NK-92 (cell line): Measurements from ENCODE around the gene RACK1.
"Not testable (repeated sequence)": the region's sequence is repeated elsewhere in the genome, so short reads cannot be mapped to it uniquely, and the experiment has no call there.

Experiments
- DNase-seq: peaks from one replicate; lab custom pipeline; 2025; ENCODE audit not compliant: unreplicated experiment; lab: John Stamatoyannopoulos, UW

Gene RACK1

DNA sequence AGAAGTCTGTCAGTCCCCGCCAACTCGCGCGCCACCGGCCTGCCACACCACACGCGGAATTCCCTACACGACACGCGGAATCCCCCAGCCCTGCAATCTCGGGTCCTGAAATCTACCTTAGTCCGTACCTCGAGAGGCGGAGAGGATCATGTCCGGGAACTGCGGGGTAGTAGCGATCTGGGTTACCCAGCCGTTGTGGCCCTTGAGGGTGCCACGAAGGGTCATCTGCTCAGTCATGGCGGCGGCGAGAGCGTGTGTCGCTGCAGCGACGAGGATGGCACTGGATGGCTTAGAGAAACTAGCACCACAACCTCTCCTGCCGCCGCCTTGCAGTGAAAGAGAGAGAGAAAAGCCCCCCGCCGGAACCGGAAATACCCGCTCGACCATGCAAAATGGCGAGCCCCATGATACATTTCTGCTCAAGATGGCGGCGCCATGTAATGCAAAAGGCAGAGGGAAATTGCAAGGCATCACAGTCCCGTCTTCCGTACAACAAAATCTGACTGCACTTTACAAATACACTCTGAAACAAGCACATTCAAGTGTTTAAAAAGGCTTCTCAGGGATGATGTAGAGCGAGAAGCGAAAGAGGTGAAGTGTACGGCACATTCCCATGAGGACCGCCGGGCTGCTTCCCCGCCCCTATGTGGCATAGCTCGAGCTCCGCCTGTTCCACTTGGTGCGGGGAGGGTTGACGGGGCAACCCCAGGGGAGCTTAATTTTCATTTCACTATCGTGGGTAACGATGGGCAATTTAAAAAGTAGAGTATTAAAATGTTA is at the start of gene RACK1:
TSS of gene RACK1 (minus strand) at position 343 of the 780 bp plus-strand sequence. CDS start at position 237, 106 bp downstream.
- DNase-seq, result no peak

DNA sequence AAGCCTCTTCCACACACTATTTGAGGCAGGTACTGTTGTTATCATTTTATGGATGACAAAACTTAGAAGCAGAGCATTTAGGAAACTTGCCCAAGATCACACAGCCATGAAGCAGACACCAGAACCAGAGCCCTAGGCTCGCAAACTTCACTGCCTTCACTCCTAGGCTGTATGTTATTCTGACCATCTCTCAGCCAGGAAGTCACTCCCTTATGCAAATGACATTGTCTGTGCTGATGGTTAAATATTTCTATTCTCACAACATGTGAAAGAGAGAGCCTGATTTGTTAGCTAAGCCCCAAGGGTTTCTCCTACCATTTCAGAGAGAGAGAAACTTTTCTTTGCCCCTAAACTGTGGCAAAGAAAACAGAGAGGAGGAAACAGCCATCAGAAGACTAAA is 43.6 kb upstream of the RACK1 start:
- DNase-seq, result not testable (repeated sequence)

DNA sequence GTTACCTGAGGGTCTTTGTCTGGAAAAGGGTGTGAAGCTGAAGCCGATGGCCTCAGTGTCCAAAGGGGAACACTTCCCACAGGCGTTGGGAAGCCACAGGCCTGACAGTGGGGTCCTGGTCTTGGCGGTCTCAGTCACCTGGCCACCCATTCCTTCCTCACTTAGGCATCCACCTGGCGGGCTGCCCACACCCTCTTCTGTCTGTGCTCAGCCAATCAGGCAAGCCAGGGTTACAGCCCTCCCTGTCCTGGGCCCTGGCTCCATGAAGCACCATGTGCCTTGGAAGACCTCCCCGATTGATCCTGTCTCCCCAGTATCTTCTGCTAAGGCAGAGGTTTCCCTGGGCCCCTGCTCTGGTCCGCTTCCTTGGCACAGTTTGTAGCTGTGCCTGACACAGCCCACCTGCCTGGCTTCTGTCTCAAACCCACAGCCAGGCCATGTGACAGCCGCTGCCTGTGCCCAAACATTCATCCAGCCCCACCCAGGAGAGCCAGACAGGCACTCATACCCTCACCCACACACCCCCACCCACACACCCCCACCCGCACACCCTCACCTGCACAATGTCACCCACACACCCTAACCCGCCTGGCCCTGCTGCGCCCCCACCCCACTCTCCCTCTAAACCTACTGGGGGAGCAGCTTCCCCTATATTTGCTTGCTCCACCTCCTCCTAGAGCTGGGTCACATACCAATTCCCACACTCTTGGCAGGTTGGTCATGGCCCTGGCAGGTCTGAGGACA is 42.4 kb upstream of the RACK1 start:
- DNase-seq, result not testable (repeated sequence)

DNA sequence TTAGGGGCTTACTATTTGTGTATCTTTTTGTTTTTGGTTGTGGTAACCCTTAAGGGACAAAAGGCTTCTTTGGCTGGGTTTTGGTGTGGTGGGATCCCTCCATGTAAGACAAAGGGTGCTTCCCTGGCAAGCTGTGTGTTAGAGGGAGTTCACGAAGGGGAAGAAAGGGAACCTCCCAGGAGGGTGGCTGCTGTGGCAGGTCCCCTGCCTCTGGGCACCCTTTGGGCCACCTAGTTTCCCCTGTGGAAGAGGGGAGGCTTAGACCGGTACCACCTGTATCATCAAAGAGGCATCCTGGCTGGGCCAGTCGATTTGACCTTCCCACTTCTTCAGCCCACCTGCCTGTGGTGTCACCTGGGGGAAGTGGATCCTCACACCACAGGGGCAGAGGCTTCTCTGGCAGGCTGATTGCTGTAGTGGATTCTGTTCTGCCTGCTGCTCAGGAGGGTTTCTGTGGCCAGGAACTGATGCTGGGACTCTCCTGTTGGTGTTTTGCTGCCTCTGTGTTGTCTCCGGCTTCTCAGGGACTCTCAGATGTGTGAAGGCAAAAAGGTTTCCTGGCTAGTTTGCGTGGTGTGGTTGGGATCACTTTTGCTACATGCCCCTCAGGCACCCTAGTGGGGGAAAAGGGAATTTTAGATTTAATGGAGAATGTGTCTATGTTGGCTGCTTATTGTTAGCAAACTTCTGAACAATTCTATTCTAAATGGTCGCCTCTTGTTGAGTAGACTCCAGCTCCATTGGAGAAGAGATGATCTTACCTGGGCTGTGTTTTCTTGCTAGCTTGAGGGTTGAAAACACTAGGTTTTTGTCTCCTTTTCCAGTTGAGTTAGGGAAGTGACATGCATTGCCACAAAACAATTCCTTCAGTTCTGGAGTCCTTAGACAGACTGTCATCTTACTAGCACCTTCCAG is 40.4 kb upstream of the RACK1 start:
- DNase-seq, result not testable (repeated sequence)

DNA sequence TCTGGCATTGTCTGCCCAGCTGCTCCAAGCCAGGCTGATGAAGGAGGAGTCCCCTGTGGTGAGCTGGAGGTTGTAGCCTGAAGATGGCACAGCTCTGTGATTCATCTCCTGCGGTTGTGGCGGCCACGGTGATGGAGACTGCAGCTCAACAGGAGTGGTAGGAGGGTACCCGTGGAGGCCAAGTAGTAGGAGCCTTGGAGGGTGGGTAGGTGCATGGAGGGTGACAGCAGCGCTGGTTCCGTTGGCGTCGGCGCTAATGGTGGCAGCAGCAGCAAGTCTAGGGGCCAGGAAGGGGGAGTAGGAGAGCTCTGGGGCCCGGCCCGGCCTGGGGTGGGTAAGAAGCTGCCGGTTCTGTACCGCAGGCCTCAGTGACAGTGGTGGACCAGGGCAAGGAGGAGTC is 39.6 kb upstream of the RACK1 start:
- DNase-seq, result no peak

DNA sequence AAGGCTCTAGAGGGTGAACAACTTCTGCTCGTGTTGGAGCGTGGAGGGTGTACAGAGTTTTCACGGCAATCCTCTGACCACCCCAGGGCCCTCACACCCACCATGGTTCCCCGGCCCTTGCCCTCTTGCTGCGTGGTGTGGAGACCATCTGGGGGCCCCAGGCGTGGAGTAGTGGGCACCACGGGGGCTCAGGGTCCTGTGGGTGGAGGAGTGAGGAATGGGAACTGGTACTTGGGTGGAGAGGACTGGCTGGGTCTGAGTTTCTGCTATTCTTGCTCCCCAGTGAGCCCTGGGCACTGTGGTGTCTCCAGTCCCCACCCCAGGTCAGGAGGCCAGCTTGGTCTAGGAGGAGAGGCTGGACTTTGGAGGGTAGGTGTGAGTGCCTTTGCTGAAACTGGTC is 39.2 kb upstream of the RACK1 start:
- no peak for DNase-seq

DNA sequence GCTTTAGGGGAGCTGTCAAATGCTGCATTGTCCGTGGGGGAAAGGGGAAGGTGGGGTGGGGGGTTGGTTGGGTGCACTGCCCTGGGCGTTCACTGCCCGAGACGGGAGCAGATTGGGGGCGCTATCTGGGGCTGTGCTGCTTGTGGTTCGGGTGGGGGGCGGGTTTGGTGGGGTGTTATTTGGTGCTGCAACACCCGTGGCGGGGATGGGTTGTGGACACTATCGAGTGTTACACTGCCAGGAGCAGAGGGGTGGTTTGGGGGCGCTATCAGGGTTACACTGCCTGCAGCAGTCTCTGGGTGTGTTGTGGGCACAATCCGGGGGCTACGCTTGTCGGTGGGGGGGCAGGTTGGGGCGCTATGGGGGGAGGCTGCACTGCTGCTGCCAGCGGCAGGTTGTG is 38.7 kb upstream of the RACK1 start:
- DNase-seq, result not testable (repeated sequence)

DNA sequence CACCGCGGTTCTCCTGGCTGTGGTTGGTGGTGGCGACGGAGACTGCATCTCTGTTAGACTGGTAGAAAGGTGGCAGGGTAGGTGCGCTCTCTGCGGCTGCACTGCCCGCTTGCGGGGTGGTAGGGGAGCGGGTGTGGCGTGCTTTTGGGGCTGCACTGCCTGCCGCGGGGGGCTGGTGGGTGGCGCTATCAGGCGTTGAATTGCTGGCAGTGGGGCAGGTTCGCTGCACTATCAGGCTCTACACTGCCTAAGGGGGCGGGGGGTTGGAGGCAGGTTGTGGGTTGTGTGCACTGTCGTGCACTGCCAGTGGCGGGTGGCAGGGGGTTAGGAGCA is 38.2 kb upstream of the RACK1 start:
- DNase-seq, result no peak

DNA sequence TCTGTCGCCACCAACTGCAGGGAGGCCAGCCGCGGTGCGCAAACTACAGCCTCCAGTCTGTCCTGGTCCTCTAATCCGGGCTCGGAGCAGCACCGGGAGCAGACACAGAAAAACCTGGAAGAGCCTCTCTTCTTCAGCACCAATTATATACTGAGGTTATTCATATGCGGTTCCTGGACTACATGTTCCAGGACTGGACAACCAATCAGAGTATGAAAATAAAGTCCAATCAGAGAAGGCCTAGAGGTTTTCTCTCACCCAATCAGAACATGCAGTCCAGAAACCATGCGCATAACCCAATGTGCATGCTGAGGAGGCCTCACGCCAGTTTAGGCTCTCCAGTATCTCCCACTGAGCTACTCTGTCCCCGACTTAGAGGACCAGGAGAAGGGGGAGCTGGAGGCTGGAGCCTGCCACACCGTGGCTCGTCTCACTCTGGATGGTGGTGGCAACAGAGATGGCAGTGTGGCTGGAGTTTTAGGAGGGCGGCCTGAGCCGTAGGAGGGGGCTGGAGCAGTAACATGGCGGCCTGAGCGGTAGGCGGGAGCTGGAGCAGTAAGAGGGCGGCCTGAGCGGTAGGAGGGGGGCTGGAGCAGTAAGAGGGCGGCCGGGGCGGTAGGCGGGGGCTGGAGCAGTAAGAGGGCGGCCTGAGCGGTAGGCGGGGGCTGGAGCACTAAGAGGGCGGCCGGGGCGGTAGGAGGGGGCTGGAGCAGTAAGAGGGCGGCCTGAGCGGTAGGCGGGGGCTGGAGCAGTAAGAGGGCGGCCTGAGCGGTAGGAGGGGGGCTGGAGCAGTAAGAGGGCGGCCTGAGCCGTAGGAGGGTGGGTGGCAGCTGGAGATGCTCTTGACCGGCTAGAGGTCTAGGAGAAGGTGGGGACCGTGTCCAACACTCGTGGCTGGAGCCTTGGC is 37.6 kb upstream of the RACK1 start:
- DNase-seq, result no peak

DNA sequence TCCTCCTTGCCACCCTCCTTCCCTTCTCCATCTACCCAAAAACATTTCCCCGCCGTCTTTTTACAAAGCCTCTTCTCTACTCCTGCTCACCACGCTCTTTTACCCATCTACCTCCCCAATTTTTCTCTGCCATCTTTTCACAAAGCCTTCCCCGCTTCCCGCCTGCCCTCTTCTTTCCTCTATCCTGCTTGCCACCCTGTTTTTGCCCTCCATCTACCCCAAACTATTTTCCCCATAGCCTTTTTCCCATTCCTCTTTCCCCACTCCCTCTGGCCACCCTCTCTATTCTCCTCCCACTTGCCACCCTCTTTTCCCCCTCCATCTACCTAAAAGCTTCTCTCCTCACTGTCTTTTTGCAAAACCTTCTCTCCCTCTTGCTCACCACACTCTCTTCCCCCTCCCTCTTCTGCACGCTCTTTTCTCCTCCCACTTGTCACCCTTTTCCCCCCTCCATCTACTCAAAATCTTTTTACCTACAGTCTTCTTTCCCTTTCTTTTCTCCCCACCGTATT is 36.6 kb upstream of the RACK1 start:
- no peak for DNase-seq

DNA sequence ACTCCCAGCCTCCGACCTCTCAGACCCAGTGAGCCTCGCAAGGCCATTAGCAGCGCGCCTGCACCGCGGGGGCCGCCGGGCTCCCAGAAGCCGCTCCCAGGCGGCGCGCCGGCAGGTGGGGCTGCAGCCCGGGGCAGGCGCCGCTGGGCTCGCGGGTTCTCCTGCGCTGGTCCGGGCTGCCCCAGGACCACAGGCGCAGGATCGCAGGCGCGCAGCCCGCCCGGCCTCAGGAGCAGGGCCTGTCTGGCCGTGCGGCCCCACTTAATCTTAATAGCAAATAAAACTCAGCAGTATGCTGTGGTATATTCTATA is 29.7 kb upstream of the RACK1 start:
- DNase-seq, result not testable (repeated sequence)

DNA sequence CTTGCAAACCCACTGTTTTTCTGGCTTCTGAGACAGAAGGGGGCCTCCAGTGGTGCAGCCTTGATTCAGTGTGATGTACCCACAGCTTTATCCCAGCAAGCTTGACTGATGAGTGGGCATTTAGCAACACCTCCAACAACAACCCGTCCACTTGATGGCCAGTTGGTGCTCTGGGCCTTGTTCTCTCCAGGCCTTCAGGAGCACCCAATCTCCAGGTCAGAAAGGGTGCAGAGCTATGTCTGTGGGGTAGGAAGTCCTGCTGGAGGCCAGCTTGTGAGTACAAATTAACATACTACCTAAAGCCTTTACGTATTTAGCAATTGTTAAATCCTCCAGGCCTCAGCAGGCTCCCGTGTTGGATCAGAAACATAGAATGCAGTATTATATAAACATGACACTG is 27.4 kb upstream of the RACK1 start:
- DNase-seq, result no peak

DNA sequence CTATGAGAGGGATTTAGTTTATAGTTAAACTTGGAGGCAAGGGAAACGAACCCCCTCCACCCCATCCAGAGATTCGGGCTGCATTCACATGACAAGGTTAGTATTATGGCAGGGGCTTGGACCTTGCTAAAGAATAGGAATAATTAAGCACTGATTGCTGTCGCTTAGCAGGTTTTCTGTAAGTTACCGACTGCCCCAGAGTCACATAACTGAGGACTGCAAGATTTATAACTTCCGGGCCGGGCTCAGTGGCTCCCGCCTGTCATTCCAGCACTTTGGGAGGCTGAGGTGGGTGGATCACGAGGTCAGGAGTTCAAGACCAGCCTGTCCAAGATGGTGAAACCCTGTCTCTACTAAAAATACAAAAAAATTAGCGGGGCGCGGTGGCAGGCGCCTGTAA is 24.2 kb upstream of the RACK1 start:
- not testable (repeated sequence) for DNase-seq

DNA sequence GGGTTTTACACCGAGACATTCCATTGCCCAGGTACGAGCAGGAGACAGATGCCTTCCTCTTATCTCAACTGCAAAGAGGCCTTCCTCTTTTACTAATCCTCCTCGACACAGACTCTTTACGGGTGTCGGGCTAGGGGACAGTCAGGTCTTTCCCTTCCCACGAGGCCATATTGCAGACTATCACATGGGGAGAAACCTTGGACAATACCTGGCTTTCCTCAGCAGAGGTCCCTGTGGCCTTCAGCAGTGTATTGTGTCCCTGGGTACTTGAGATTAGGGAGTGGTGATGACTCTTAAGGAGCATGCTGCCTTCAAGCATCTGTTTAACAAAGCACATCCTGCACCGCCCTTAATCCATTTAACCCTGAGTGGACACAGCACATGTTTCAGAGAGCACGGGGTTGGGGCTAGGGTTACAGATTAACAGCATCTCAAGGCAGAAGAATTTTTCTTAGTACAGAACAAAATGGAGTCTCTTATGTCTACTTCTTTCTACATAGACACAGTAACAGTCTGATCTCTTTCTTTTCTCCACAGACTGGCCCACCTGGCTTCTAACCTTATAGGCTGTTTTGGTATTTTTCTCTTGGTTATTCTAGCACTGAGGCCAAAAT is 23.7 kb upstream of the RACK1 start:
- DNase-seq, result not testable (repeated sequence)

DNA sequence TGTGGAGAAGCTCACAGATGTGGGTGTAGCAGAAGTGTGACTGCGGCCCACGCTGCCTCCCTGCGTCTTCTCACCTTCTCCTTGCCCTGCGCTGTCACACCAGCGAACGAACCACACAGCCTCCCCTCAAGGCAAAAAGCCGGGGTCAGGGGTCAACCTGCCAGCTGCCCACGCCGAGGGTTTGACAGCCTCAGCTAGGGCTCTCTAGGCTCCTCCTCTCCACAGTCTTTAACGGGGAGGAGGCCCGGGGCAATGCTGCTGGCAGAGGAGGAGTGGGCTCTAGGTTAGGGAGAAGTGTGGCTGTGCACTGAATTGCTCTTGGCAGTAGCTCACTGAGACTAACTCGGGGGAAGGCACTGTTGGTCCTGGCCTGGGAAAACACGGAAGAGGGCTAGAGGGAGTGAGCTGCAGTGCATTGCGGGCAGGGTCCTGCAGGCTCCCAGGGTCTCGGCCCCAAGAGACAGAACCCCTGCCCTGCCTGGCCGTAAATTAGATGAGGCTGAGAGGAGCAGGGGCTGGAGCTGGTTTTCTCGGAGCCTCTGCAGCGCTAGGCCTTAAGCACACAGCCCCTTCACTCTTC is 21.5 kb upstream of the RACK1 start:
- no peak for DNase-seq

DNA sequence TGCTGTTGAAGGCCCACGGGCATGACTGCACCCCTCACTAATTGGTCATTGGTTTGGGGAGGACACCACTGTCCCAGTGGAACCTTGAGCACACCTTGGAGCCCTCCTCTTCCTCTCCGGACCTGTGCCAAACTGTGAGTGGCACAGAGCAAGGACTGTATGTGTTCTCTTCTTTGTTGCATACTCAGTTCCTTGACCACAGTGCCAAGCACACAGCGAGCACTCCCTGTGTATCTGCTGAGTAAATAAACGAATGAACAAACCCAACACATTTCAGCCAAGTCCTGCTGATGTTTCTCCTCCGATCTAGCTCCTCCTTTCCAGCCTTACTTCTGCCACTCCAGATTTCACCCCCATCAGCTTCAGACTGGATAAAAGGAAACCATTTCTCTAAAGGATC is 19.9 kb upstream of the RACK1 start:
- no peak for DNase-seq

DNA sequence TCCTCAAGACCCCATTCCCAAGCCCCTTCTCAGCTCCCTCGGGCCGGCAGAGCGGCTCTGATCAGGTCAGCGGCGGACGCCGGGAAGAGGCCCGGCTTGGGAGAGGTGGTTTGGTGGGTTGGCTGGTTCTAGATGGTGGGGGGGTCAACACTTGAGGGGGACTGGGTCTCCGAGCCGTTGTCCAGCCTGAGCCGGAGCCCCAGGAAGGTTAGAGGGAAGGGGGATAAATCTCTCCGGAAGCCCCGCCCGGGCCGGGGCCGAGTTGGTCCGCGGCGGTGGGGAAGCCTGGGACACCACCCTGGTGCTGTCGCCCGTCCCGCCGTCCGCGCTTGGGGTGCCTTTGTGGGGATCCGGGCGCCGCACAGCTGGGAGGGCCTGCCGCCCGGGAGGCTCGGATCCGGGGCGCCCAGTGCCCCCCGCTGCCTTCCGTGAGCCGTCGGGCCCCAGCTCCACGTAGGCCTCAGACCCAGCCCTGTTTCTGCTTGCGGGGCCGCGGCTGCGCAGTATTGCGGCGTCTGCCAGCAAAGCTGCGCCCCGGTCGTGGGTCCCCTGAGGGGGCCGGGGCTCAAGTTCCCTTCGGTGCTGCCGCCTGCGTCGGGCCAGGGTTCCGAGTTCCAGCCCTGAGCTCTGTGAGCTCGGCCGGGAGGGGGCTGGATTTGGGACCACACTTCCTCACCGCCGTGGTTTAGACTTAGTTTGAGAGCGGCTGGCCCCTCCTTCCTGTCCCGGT is 17.8 kb upstream of the RACK1 start:
- DNase-seq, result no peak

DNA sequence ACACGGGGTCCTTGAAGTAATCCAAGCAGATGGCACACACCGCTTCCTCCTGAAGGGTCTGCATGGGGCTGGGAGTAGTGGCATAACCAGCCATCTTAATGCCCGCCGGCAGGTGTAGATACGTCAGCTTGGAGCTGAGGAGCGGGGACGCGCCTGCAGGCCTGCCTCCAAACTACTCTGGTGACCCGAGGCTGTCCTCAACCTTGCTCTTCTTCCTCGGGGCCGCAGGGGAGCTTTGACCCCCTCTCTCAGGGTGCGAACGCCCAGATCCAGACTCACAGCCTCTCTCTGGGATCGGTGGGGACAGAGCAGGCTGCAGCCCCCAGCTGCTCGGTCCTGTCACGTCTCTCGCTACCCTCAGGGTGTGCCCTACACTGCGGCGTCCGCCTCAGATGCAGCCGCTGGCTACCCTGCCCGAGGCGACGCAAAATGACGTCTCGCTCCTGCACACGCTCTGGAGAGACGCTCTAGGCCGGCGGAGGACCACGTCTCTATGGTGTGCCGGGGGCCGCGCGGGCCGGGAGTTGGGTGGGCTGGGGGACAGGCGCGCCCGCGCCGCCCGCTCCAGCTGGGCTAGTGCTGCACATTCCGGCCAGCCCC is 17.1 kb upstream of the RACK1 start, which contains the start of gene TRIM52:
TSS of gene TRIM52 (minus strand) at position 424 of the 600 bp plus-strand sequence. CDS start at position 94, 330 bp downstream.
- DNase-seq, result no peak
